Measurements from ENCODE around the gene ALOX15B.

- TF ChIP-seq CTCF (IDR thresholded peaks at IDR 0.05): no peak
- TF ChIP-seq POLR2A (IDR thresholded peaks at IDR 0.05): no peak
- TF ChIP-seq EP300 (IDR thresholded peaks at IDR 0.05): no peak
Observed at GRCh38 chr17:8032442-8032841, 6.4 kb upstream of the ALOX15B start.
